Measurements from ENCODE around the gene URGCP.

The URGCP gene, protein sequence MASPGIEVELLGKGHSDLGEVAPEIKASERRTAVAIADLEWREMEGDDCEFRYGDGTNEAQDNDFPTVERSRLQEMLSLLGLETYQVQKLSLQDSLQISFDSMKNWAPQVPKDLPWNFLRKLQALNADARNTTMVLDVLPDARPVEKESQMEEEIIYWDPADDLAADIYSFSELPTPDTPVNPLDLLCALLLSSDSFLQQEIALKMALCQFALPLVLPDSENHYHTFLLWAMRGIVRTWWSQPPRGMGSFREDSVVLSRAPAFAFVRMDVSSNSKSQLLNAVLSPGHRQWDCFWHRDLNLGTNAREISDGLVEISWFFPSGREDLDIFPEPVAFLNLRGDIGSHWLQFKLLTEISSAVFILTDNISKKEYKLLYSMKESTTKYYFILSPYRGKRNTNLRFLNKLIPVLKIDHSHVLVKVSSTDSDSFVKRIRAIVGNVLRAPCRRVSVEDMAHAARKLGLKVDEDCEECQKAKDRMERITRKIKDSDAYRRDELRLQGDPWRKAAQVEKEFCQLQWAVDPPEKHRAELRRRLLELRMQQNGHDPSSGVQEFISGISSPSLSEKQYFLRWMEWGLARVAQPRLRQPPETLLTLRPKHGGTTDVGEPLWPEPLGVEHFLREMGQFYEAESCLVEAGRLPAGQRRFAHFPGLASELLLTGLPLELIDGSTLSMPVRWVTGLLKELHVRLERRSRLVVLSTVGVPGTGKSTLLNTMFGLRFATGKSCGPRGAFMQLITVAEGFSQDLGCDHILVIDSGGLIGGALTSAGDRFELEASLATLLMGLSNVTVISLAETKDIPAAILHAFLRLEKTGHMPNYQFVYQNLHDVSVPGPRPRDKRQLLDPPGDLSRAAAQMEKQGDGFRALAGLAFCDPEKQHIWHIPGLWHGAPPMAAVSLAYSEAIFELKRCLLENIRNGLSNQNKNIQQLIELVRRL

DNA sequence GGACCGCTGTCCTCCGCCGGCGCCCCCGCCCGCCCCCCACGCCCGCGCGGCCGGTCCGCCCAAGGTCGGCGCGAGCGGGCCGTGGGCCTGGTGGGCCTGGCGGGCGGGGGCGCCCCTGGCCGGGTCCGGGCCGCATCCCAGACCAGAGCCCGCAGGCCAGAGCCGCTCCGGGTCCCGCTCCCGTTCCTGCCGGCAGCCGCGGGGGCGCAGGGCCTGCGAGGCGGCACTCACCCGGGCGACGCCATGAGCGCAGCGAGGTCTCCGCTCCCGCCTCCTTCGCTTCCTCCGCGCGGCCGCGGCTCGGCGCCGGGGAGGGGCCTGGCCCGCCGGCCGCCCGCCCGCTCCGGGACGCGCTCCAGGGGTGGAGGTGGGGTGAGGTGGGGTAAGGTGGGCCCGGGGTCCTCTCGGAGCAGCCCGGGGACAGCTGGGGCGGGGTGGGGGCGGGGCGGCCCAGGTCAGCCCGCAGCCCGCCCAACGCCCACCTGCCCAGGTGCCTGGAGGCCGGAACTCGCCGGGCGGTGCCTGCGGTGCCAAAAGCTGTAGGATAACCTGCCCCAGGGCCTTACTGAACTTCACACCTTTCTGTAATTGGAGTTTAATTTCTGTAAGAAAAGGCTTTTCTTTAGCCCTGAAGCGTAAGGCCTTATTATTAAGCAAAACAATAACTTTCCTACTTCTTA lies at the start of gene URGCP:
TSS of gene URGCP (minus strand) at position 266 of the 680 bp plus-strand sequence. CDS start at position 245, 21 bp downstream.
- peak in 1 of 2 donors; percentile 46 for DNase-seq (ENCODE audit: low read depth in 2 of 2)

DNA sequence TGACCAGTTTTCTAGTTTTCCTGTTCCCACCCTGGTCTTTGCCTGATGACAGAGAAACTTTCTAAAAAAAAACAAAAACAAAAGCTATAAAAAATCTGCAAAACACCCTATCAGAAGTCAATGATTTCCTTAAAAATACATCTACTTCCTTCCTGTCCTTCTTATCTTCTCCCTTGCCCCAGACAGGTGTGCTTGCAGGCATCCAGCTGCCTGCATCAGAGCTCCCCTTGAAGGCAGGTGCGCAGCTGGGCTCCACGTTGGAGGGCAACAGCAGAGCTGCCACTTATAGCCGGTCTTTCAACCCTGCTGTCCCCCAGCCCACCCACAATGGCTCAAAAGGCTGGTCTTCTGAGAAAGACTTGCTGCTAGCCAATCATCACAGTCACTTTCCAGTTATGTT lies 49.6 kb upstream of the URGCP start:
- no peak for DNase-seq (ENCODE audit: low read depth in 2 of 2)

DNA sequence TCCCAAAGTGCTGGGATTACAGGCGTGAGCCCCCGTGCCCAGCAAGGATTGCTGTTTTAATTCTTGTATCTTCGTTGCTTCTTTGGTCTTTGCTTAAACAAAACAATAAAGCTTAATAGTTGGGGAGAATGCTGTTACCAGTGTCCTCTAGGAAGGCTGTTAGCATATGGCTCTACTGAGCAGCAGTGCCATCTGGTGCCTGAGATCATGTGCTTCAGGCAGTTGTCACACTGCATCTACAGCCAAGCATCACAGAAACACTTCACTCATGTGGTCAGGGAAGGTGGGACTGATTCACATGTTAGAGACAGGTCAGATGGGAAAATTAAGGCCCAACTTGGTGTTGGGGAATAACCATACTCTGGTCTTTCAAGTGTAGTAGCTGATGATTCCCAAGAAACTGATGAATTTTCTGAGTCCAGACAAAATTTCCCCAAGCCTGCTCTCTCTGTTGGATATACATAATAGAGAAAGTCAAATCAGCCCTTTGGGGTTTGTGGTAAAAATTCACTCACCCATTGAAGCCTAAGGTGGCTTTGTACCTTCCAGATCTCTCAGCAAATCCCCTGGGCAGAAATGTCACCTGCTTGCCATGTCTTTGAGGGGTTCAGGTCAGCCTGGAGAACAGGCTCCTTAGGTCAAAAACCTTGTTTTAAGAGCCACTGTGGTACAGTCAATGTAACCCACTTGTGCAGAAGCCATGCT lies 48.3 kb upstream of the URGCP start:
- no peak for DNase-seq (ENCODE audit: low read depth in 2 of 2)

DNA sequence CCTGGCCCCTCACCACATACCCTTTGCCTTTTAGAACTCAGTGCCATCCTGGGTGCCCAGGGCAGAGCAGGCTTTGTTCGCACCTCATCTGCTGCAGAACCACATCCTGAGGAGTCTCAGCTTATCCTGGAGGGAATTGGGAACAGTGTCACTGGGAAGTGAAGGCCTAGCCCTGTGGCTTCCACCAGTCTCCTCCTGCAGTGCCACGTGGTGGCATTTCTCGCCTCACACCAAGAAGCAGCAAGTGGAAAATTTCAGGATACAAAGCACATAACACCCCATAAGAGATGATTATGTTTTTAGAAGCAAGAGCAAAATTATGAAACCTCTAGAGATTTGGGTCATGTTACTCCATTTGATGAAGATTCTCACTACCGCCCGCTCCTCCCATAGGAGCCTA lies 46.7 kb upstream of the URGCP start:
- no peak for DNase-seq (ENCODE audit: low read depth in 2 of 2)

DNA sequence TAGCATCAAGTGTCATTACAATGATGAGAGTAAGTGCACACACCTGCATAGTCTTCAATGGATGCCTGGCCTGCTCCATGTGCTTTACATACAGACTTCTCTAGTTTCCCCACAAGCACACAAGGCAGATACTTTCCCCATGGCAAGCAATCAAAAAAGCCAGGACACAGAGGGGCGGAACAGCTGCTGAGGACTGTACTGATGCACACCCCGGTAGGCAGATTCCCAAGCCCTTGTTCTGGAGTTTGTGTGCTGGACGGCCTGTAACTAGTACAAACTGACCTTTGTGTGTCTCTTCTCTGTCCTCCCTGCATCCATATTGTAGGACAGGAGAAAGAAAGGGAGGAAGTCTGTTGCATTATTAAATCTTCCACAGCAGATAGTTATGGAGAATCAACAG lies 45.6 kb upstream of the URGCP start:
- DNase-seq (ENCODE audit: low read depth in 2 of 2), result no peak

GRCh38 chr7:43944286-43944685 lies 37.9 kb upstream of the URGCP start:
- no peak for DNase-seq (ENCODE audit: low read depth in 2 of 2)

DNA sequence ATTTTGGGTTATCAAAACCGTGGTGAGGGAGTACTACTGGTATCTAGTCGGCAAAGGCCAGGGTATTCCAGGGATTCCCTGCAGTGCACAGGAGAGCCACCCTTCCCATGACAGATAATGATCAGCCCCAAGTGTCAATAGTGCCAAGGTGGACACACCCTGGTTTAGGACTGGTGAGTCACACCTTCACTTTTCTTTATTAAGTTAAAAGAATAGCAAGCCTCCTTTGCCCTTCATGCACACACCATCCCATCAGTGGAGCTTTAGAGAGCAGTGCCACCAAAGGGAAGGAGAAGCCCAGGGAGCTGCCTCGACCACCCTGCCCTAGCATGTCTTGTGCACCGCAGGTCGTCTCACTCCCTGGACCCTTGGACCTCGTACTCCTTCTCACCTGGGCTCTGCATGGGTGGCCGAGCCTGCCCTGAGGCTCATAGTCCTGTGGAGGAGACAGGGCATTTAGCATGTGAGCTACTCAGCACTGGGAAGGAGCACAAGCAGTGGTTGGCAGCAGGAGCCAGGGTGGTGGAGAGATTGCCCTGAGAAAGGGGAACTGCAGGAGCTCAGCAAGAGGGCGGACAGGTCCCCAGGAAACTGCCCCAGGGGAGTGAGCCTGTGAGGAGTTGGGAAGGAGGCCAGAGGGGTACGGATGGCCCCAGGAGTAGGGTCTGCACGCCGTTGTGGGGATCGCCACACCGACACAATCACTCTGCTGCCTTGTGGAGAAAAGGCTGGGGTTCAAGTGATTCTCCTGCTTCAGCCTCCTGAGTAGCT lies 37.2 kb upstream of the URGCP start:
- DNase-seq (ENCODE audit: low read depth in 2 of 2), result no peak

- no peak for DNase-seq (ENCODE audit: low read depth in 2 of 2)
Observed at GRCh38 chr7:43942997-43943396, 36.6 kb upstream of the URGCP start.

DNA sequence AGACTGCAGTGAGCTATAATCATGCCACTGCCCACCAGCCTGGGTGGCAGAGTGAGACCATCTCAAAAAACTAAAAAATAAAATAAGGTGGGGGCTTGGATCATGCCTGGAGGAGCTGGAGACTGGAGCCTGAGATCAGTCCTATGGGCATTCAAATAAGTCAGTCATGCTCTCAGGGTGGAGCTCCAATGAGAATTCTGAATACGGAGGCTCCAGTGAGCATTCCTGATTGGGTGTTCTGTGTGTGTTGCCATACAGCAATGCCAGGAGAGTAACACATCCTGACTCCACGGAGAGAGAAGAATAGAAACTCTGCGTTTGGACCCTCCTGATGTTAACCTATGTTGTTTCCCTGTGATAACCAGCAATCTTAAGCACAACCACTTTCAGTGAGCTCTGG lies 35.9 kb upstream of the URGCP start:
- no peak for DNase-seq (ENCODE audit: low read depth in 2 of 2)

DNA sequence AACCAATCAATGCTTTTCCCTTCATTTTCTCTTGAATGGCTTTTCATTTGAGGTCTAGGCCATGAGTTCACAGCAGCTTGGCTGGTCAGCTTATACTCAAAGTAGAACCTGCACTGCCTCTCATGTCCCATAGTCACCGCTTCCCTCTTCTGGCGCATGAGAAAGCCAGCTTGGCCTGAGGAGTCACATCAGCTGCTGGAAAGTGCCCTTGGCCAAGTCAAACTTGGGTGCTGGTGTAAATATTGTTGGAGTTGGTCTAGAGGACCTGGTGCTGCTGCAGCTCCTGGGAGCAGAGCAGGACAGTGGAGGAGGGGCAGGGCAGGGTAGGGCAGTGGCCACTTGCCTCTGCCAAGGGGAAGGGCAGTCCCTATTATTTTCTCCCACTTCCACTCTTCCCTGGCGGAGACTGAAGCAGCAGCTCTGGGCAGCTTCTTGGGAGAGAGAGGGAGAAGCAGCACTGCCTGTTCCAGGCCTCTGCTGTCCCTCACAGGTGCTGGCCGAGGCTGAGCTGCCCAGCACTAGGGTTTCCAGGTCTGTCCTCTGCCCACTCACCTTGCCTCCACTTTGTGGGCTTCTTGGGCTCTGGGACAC lies 32.6 kb upstream of the URGCP start:
- DNase-seq (ENCODE audit: low read depth in 2 of 2), result no peak

DNA sequence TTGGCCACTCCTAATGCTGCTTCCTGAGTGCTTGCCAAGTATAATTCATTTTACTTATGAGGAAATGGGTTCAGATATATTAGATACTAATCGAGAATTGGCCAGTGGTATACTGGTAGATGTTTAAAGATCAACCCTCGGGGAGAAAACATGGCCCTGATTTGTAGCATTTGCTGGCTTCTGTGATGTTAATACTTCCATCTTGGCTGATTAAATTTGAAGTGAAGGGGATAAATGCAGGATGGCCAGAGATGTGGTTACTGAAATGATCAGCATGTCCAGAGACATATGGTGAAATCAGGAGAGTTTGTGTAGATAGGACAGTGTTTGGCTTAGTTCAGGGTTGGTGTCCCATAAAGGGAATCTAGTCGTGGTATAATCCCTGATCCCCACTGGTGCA lies 31.0 kb upstream of the URGCP start:
- DNase-seq (ENCODE audit: low read depth in 2 of 2), result no peak

- DNase-seq (ENCODE audit: low read depth in 2 of 2), result no peak
Observed at GRCh38 chr7:43933902-43934560, 27.6 kb upstream of the URGCP start.

- DNase-seq (ENCODE audit: low read depth in 2 of 2), result no peak
Observed at GRCh38 chr7:43931346-43931745, 24.9 kb upstream of the URGCP start.

- no peak for DNase-seq (ENCODE audit: low read depth in 2 of 2)
Observed at GRCh38 chr7:43929529-43930457, 23.4 kb upstream of the URGCP start.

- no peak for DNase-seq (ENCODE audit: low read depth in 2 of 2)
Observed at GRCh38 chr7:43927810-43928209, 21.4 kb upstream of the URGCP start.

GRCh38 chr7:43926798-43927123 lies 20.4 kb upstream of the URGCP start:
- DNase-seq (ENCODE audit: low read depth in 2 of 2), result no peak

GRCh38 chr7:43925984-43926797 lies 19.8 kb upstream of the URGCP start, which contains the start of gene UBE2D4:
UBE2D4 (plus strand) TSS chr7:43926436; CDS start chr7:43926533, 97 bp downstream.
- DNase-seq (ENCODE audit: low read depth in 2 of 2), result peak; percentile 81 to 87

DNA sequence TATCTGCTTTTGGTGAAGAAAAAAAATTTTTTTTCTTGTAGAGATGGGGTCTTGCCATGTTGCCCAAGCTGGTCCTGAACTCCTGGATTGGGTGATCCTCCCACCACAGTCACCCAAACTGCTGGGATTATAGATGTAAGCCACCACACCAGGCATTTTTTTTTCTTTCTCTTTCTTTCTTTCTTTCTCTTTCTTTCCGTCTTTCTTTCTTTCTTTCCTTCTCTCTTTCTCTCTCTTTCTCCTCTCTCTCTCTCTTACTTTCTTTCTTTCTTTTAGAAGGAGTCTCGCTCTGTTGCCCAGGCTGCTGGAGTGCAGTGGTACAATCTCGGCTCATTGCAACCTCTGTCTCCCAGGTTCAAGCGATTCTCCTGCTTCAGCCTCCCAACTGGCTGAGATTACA lies 16.3 kb upstream of the URGCP start:
- no peak for DNase-seq (ENCODE audit: low read depth in 2 of 2)
